ENCODE measurements around the gene RAI2.

Gene RAI2

GRCh38 chrX:17829566-17829965 lies 31.5 kb downstream of the RAI2 start:
- no peak for DNase-seq (ENCODE audit: low read depth)

- DNase-seq (ENCODE audit: low read depth): no peak
These were observed 32.9 kb downstream of the RAI2 start for GRCh38 chrX:17828171-17828570.

GRCh38 chrX:17826609-17827496 lies 34.2 kb downstream of the RAI2 start:
- DNase-seq (ENCODE audit: low read depth): no peak

- DNase-seq (ENCODE audit: low read depth): no peak
These were observed 36.1 kb downstream of the RAI2 start for GRCh38 chrX:17824980-17825379.

GRCh38 chrX:17822351-17822750 lies 38.7 kb downstream of the RAI2 start:
- no peak for DNase-seq (ENCODE audit: low read depth)

- DNase-seq (ENCODE audit: low read depth): no peak
These were observed 41.0 kb downstream of the RAI2 start for GRCh38 chrX:17820100-17820499.

- DNase-seq (ENCODE audit: low read depth): no peak
These were observed 42.4 kb downstream of the RAI2 start for GRCh38 chrX:17818726-17819125.

GRCh38 chrX:17817251-17817650 lies 43.8 kb downstream of the RAI2 start:
- DNase-seq (ENCODE audit: low read depth): no peak

GRCh38 chrX:17814557-17814956 lies 46.5 kb downstream of the RAI2 start:
- no peak for DNase-seq (ENCODE audit: low read depth)

GRCh38 chrX:17814059-17814458 lies 47.0 kb downstream of the RAI2 start:
- DNase-seq (ENCODE audit: low read depth): no peak

- DNase-seq (ENCODE audit: low read depth): no peak
These were observed 47.8 kb downstream of the RAI2 start for GRCh38 chrX:17813277-17813676.

- DNase-seq (ENCODE audit: low read depth): no peak
These were observed 48.3 kb downstream of the RAI2 start for GRCh38 chrX:17812763-17813162.

- DNase-seq (ENCODE audit: low read depth): no peak
These were observed 51.1 kb downstream of the RAI2 start for GRCh38 chrX:17809984-17810383.

GRCh38 chrX:17809273-17809672 lies 51.8 kb downstream of the RAI2 start:
- DNase-seq (ENCODE audit: low read depth): no peak

GRCh38 chrX:17805120-17805519 lies 56.0 kb downstream of the RAI2 start:
- no peak for DNase-seq (ENCODE audit: low read depth)

- no peak for DNase-seq (ENCODE audit: low read depth)
These were observed 57.6 kb downstream of the RAI2 start for GRCh38 chrX:17803449-17803848.

- DNase-seq (ENCODE audit: low read depth): no peak
These were observed 58.3 kb downstream of the RAI2 start for GRCh38 chrX:17802756-17803155.

- DNase-seq (ENCODE audit: low read depth): no peak
These were observed 59.7 kb downstream of the RAI2 start for GRCh38 chrX:17801431-17801830.

- DNase-seq (ENCODE audit: low read depth): no peak
These were observed 62.2 kb downstream of the RAI2 start for GRCh38 chrX:17798921-17799320.

- no peak for DNase-seq (ENCODE audit: low read depth)
These were observed 68.3 kb downstream of the RAI2 start for GRCh38 chrX:17792826-17793225.

- no peak for DNase-seq (ENCODE audit: low read depth)
These were observed 72.0 kb downstream of the RAI2 start for GRCh38 chrX:17788956-17789562.

GRCh38 chrX:17788439-17788838 lies 72.7 kb downstream of the RAI2 start:
- DNase-seq (ENCODE audit: low read depth): peak; percentile 4

GRCh38 chrX:17787557-17787956 lies 73.5 kb downstream of the RAI2 start:
- no peak for DNase-seq (ENCODE audit: low read depth)
